DMS153 treated with DMSO at 0.1 percent for 48 hours (cell line): Measurements from ENCODE around the gene DYRK1B.

Experiments used
- DNase-seq: peaks from one replicate; lab custom pipeline; 2025; ENCODE audit not compliant: unreplicated experiment; lab: John Stamatoyannopoulos, UW

Gene DYRK1B

DNA sequence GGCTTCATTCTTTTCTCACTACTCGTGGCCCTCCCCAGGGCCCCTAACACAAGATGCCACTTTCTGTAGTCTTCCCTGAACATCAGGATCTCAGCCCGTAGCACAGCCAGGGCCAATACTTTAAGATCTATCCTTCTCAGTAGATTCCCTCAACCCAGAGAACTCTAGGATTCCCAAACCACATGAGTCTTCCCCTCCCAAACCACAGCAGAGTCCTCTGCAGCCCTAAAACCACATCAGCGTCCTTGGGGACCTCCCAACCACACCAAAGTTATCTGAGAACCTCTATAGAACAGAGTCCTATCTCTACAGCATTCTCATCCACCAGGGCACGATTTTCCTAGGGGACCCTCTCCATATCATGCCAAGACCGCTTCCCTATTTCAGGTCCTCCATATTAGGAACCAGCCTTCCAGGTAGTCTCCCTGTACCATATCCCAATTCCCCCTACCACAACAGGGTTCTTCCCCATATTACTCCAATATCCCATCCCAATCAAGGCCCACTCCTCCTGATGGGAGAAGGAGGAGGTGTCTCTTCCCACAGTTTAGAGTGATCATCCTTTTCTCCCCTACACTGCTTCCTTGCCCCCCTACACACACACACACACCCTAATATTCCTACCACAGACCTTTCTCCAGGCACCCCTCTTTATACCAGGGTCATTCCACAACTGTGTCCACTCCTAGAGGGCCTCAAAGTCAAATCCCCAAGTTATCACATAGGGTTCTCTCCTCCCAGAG is 1.4 kb downstream of the DYRK1B start:
- no peak for DNase-seq

DNA sequence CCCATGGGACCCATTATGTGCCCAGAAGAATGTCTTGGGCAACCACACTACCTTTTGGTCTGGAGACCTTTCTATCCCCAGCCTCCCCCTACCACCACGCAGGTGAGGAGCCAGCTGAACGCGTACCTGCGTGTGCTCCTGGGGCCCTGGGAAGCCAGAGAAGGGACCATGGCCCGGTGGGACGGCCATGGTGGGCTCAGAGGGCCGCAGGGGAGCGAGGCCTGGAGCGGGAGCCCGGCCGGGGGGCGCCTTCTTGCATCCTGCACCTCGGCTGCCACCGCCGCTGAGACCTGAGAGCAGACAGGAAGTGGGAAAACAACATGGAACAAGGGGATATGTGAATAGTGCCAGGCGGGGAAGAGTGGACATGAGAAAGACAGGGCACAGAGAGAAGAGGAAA is 2.3 kb downstream of the DYRK1B start:
- no peak for DNase-seq

DNA sequence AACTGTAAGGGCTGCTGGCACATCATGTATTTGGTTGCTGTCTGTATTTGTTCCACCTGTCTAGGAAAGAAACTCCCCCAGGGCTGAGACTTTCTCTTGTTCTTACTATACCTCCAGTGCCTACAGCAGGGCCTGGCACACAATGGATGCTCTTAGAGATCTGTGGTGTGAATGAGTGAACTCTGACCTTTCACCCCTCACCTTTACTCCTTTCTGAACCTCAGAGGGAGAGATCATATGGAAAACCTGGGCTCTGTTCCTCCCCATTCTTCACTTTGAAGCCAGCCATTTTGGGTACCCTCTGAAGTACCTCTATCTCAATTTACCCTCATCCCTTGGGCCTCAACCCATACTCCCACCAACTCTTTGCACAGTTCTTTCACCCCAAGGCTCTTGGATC is 3.1 kb downstream of the DYRK1B start:
- no peak for DNase-seq

DNA sequence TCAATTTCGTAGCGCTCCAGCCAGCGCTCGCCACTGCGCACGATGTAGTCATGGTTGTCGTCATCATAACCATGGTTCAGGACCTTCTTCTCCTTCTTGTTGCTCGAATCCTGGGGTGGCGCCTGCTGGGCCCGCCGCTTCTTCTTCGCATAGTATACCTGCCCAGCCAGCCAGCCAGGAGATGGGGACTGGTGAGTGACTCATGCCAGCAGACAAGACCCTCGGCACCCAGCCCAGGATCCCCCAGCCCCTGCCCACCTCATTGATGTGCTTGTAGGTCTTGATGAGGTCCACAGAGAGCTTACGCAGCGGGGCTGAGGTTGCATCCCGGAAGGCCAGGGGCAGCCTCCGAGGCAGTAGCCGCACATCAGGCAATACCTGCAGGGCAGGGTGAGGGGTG is 3.6 kb downstream of the DYRK1B start:
- DNase-seq = no peak

DNA sequence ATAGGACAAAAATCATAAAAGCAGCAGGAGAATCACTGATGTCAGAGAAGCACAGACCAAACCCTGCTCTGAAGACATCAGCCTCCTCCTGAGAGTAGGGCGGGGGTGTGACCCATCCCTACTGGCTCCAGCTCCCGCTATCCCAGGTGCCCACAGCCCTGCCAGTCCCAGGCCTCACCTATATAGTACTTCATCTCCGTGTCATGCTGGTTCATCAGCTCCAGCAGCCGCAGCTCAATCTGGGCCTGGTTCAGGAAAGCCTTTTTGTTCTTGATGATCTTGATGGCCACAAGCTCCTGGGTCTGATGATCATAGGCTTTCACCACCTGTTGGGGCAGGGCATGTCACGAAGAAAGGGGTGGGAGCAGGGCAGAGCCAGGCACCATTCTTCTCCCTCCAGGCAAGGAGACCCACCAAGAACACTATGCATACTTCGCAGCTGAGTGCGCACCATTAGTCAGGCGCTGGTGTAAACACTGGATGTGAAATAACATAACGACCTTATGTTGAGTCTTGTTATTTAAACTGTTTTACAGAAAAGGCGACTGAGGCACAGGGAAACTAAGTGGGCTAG is 4.2 kb downstream of the DYRK1B start:
- no peak for DNase-seq

DNA sequence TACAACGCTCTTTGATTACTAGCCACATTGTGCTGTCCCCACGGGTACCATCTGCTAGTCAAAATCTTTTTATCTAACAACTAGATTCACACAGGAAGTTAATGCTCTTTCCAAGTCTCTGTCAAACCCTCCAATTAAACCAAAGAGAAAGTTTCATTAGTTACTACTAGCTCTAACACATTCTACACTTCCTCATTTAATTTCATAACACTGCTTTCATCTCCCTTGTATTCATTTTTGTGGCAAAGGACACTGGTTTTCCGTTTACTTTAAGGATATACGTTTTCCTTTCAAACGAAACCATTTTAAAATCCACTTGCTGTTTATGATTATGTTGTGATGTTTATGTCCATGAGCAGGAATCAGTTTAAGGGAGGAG is 5.3 kb downstream of the DYRK1B start:
- no peak for DNase-seq

DNA sequence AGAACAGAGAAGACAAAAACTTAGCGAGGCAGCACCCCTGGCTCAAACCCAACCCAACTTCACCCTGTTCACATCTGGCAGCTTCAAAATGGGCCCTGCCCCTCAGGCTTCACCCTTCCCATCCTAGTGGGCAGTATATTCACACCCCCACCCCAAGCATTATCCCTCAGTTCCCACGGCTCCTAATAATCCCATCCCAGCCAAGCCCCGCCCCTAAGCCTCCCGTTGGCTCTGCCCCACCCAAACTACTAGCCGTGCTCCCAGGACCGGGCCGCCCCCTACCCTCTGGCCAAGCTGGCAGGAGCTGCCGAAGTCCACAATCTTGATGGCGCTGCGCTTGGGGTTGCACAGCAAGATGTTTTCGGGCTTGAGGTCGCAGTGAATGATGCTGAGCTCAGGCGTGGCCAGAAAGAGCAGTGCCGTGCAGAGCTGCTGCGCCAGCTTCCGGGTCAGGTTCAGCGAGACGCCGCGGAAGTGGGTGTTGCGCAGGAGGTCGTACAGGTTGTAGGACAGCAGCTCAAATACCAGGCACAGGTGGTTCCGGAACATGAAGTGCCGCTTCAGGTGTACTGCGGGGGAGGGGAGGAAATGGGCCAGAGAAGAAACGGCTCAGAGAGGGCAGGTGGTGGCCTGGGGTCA is 5.8 kb downstream of the DYRK1B start:
- DNase-seq = peak; percentile 53

DNA sequence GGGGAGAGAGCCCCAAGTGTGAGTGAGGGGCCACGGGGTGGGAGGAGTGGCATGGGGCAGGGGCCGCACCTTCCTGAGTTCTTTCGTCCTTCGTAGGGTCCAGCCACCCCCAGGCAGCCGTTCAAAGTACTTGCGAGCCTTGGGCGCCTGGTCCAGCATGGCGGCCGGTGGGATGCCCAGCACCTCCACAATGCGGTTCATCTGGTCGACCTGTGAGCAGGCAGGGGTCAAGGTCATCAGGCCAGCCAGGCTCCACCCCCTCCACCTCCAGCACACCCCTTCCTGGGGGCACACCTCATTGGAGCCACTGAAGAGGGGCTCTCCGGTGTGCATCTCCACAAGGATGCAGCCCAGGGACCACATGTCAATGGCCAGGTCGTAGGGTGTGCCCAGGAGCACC is 6.7 kb downstream of the DYRK1B start:
- no peak for DNase-seq

DNA sequence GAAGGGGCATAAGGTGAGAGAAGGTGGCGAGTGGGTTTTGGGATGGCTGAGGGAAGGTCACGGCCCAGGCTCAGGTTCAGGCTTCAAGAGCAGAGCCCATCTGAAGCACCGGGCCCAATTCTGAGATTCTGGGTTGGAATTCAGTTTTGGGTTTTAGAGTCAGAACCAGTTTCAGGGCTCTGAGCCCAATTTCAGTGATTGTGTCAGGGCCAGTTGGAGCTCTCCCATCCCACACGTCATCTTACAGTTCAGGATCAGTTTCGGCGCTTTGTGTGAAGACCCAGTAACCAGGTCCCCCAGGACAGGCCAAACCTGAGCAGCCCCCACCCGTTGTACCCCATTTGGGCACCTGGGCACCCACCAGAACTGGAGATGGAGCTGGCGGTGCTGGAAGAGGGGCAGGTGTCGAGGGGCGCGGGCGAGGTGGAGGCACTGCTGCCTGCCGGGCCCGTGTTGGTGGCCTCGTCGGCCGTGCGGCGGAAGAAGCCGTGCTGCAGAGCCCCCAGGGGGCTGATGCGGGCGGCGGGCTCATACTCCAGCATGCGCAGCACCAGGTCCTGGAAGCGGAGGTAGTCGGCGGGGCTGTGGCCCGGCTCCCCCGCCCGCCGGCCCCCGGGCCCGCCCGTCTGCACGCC is 7.5 kb downstream of the DYRK1B start:
- DNase-seq = no peak

DNA sequence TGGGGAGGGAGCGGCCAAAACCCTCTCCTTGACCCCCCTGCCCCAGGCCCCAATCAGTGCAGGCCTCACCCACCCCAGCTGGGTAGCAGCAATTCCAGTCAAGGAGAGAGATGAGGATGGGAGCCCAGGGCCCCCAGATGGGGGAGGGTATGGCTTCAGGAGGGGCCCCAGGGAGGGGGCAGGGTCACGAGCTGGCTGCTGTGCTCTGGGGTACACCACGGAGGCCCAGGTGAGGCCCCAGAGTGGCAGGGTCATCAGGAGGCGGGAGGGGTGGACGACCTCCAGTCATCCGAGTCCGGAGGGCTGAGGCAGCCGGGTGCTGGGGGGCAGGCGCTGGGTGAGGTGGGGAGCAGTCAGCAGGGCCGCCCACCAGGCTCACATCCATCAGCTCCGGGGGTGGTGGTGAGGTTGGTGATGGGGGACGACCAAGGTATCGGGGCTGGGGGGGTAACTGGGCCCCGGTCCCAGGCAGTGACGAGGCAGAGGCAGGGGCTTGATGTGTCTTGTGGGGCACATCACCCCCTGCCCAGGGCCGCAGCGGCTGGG is 8.4 kb downstream of the DYRK1B start:
- DNase-seq = no peak

DNA sequence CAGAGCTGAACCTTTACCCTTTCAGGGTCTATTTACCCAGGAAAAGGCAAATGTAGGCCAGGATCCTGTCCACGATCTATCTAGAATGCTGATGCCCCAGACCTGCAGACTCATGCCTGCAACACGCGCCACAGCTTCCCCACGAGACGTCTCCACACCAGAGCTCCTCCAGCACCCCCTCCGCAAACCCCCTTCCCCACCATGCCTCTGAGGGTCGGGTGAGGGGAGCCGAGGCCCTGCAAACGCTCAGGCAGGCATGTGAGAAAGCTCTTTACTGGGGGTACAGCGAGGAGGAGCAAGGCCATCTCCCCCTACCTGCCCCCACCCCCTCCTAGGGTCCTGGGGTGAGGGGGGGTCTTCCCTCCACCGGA is 8.9 kb downstream of the DYRK1B start:
- DNase-seq = no peak

DNA sequence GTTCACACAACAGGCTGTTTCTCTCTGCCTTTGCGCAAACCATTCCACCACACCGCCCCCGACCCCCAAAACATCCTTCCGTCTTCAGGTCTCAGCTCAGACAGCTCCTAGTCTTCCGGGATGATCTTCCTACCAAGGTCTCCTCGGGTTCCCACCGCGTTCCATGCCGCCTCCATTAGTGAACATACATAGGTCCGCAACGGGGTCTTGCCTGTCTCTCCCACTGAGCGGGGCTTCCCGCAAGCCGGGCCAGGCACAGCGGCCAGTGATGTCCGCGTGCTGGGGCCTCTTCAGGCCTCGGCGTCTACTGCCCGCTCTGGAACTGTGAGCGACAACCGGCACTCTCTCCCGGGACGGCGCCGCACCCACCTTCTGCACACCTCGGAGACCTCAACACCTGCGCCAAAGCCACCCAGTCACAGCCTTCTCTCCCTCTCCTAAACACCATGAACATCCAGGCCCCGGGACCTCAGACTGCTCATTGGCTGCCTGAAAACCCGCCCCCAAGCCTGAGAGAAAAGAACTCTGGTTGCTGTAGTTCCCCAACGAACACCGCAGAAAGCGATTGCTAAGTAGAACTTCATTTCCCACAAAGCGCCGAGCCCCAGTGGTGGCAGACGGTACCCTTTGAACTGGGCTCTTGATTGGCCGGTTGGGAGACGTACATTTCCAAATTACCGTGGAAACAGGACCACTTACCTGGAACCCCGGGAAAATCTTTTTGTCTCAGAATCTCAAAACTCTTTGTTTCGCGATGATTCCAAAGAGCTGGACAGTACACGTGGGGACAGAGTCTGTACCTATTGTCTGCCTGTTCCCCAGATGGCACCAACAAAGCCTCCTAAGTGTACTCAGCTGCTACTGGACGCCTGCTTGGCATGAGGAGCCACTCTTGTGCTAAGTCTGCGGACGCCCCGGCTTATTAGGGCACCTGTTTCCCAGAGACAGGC is 9.5 kb downstream of the DYRK1B start:
- peak; percentile 92 for DNase-seq

DNA sequence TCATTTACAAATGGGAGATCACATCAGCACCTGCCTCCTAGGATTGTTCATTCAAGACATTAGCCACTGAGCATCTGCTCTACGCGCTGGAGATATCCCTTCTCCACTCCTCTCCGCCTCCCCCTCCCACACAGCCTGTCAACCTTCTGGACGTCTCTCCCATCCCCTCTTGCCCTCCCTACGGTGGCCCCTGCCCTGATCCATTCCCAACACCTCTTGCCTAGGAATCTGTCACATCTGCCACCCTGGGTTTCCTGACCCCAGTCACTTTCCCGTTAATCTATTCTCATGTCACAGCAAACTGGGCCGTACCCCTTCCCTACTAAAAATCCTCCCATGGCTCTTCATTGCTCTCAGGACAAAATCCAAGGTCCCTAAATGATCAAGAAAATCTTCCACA is 10.3 kb downstream of the DYRK1B start:
- no peak for DNase-seq

DNA sequence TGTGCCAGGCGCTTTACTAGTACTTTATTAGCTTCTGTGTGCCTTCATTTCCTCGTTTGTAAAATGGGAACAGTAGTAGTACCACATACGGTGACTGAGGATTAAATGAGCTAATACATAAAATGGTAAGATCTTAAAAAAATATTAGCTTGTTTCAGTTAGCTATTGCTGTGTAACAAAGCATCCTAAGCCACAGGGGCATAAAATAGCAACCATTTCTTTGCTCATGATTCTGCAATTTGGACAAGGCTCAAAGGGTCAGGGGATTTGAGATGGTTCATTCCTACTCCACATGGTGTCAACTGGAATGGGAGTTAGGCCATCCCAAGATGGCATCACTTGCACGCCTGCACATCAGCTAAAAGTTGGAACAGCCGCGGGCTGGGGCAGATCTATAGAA is 13.3 kb downstream of the DYRK1B start:
- no peak for DNase-seq

DNA sequence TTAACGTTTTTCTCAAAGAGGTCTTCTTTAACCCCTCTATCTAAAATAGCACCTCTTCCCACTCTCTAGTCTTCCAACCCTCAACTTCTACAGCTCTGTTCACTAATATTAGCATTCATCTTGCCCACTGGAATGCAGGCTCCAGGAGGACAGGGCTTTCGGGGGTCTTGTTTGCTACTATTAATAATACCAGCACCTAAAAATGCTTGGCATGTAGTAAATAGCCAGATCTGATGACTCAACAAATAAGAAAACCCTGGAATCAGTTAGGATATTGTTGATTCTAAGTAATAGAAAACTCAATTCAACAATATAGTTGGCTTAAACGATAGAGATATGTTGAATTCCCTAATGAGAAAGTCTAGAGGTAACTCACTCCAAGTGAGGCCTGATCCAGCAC is 14.2 kb downstream of the DYRK1B start:
- no peak for DNase-seq

DNA sequence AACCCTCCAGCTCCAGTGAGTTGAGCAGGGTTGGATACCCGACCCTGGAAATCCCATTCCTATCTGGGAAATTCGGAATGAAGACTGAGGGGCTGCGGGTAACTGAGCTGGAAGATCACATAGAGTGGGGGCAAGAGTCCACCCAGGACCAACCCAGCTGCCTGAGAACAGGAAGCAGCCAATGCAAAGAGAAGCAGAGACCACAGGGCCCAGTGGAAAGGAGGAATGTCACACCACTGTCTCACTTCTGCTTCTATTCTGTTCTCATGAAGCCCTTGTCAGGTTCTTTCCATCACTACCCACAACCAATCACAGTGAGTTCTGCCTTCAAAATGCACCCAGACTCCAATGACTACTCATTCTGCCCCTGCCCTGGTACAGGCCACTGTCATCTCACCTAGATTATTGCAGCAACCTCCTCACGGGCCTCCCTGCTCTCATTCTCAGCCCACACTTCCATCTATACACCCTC is 15.3 kb downstream of the DYRK1B start:
- no peak for DNase-seq

DNA sequence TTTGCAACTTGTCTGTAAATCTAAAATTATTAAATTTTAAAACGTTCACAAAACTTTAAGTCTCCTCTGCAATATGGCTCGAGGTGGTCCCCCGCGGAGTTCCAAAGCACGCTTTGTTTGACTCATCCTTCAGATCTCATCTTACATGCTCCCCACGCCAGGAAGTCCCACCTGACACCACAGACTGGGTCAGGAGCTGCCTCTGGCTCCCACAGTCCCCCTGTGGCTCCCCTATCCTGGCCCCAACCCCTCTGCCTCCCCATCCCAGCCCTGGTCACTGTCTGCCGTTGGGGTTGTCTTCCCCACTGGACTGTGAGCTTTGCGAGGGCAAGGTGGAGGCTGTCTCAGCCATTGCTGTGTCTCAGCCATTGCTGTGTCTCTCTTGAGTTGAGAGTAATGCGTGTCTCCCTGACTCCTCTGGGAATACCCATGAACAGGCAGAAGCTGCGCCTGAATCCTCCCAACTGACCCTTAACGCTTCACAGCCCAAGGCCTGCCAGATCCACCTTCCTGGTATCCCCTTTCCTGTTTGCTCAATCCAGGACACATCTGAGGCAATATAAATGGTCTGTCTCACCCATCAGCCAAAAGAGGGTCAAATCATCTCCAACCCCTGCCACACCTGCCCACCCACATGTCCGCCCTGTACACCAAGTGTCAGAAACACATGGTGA is 15.9 kb downstream of the DYRK1B start:
- no peak for DNase-seq

DNA sequence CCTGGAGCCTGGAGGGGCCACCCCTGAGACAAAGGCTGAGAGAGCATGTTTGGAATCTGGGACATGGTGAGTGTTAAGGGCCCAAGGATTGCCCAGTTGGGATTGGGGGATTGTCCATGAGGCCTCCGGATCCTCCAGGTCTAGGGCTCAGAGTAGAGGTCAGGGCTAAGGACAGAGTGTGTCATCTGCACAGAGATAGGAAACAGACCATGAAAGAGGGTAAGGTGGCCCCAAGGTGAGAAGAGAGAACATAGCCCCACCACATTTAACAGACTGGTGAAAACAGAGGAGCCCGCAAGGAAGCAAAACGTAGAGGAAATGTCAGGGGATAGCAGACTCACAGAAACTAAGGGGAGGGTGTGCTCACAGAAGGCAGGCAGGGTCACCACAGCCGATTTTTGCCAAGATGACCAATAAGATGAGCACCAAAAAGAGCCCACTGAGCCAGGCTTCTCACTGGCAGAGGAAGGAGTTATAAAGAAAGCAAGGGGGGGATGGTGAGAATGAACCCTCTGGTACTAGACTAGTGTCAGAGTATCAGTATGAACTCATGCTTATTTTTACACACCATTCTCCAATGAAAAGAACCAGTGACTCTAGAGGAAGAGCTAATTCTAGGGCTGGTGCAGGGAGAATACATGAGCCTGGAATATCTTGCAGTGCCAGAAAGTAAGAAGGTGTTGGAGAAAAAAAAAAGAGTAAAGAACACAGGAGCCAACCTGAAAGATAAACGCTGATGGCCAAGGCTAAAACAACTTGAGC is 17.5 kb downstream of the DYRK1B start:
- no peak for DNase-seq

DNA sequence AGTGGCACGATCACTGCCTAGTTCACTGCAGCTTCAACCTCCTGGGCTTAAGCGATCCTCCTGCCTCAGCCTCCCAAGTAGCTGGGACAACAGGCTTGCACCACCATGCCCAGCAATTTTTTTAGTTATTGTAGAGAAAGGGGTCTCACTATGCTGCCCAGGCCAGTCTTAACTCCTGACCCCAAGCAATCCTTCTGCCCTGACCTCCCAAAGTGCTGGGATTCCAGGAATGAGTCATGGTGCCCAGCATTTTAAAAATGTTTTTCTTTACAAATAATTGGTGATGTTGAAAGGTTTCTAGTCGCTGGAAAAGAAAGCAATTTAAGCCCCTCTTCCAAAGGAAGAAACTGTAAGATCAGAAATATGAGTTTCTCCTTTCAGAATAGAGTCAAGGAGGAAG is 19.4 kb downstream of the DYRK1B start:
- no peak for DNase-seq
